GM23248 (cell line): Measurements from ENCODE around the gene KRT82.

Experiments
- EZH2 ChIP-seq: fragments of 200-600 bp; sonication (generic); IDR thresholded peaks from 2 replicates; pipeline ENCODE4 v1.6.1; 2018; ENCODE audit warnings: antibody characterized with exemption, mild to moderate bottlenecking; ENCODE audit not compliant: insufficient read depth, poor library complexity, severe bottlenecking
- EZH2phosphoT487 ChIP-seq: fragments of 200-600 bp; sonication (generic); IDR thresholded peaks from 2 replicates; pipeline ENCODE4 v1.6.1; 2018; ENCODE audit warnings: antibody characterized with exemption, moderate library complexity, mild to moderate bottlenecking, low read depth; ENCODE audit not compliant: insufficient read depth

DNA sequence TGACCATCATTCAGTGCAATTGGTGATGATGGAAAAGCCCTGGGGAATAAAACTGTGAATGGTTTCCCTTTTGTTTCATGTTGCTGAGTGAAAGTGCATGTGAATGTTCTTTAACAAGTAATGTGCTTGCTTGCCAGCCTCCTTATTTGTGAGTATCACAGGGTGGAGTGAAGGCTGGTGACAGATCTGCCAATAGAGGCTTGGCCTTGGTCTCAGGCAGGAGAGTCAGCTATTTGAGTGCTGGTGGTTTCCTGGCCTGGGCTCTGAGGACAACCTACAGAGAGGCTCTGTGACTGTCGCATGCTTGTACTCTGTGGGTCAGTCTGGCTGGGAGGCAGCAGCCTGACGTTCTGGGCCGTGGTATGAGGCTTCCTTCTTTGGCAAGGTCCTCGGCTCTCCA, 59.5 kb downstream of the KRT82 start:
- TF ChIP-seq EZH2 (no peak), EZH2phosphoT487 (no peak)
